Right renal pelvis (tissue), 4 donors: ENCODE measurements around the gene GGN. TPM values are rescaled to one million over a fixed set of nuclear protein-coding genes. Genes with fewer than 3 reads are reported as not detected.
"Not testable (repeated sequence)": the region's sequence is repeated elsewhere in the genome, so short reads cannot be mapped to it uniquely, and the experiment has no call there.

Source experiments
- DNase-seq, 4 donors: peaks; one replicate each; pipeline ENCODE4 v3.0.0-alpha.2; 2013; ENCODE audit warnings: low read depth in 4 of 4, low spot score in 3 of 4, missing footprints in 1 of 4
- polyA plus RNA-seq, 4 donors: library from polyadenylated mRNA; unstranded; fragments of 120-200 nt; gene quantifications; one replicate each; pipeline ENCODE4 v1.2.1, GENCODE V29; 2013; ENCODE audit not compliant: insufficient read length in 4 of 4

Gene GGN
- polyA plus RNA-seq: 1 to 10 TPM in 1 of 4 donors, under 1 TPM in 3; 0.51 to 1.0 (median 0.63) TPM

- DNase-seq: peak in 2 of 4 donors; percentile 58 to 62
Observed at GRCh38 chr19:38387550-38388348, at the start of gene GGN. GGN (minus strand) TSS chr19:38388034; CDS start chr19:38387261, 773 bp downstream.

- no peak for DNase-seq
Observed at GRCh38 chr19:38437295-38437694, 49.5 kb upstream of the GGN start.

- DNase-seq: peak in 3 of 4 donors; percentile 37 to 41 (median 39)
Observed at GRCh38 chr19:38434549-38435051, 46.8 kb upstream of the GGN start.

GRCh38 chr19:38433268-38433733 is 45.5 kb upstream of the GGN start, which contains the start of gene RYR1:
RYR1 (plus strand) TSS chr19:38433691; CDS start chr19:38433830, 139 bp downstream.
- DNase-seq: no peak

GRCh38 chr19:38430931-38431330 is 43.1 kb upstream of the GGN start:
- no peak for DNase-seq

GRCh38 chr19:38429811-38430156 is 42.0 kb upstream of the GGN start:
- DNase-seq: no peak

GRCh38 chr19:38429055-38429810 is 41.4 kb upstream of the GGN start:
- no peak for DNase-seq

GRCh38 chr19:38427035-38427677 is 39.3 kb upstream of the GGN start:
- DNase-seq: not testable (repeated sequence)

GRCh38 chr19:38425810-38426466 is 38.1 kb upstream of the GGN start, which contains the start of gene RASGRP4:
RASGRP4 (minus strand) TSS chr19:38426219; CDS start chr19:38426091, 128 bp downstream.
- DNase-seq: no peak

GRCh38 chr19:38425222-38425809 is 37.5 kb upstream of the GGN start:
- no peak for DNase-seq

- no peak for DNase-seq
Observed at GRCh38 chr19:38424272-38424671, 36.4 kb upstream of the GGN start.

GRCh38 chr19:38422438-38422837 is 34.6 kb upstream of the GGN start:
- no peak for DNase-seq

- no peak for DNase-seq
Observed at GRCh38 chr19:38421856-38422255, 34.0 kb upstream of the GGN start.

GRCh38 chr19:38420935-38421334 is 33.1 kb upstream of the GGN start:
- no peak for DNase-seq

- DNase-seq: no peak
Observed at GRCh38 chr19:38417544-38418506, 30.0 kb upstream of the GGN start.

- DNase-seq: no peak
Observed at GRCh38 chr19:38417146-38417543, 29.3 kb upstream of the GGN start.

- no peak for DNase-seq
Observed at GRCh38 chr19:38413416-38413815, 25.6 kb upstream of the GGN start.

- no peak for DNase-seq
Observed at GRCh38 chr19:38412961-38413360, 25.1 kb upstream of the GGN start.

- no peak for DNase-seq
Observed at GRCh38 chr19:38412491-38412890, 24.7 kb upstream of the GGN start.
